Measurements from ENCODE around the gene YIF1B. TPM values are rescaled to one million over a fixed set of nuclear protein-coding genes. Genes with fewer than 3 reads are reported as not detected.

Gene YIF1B
- total and polyA plus RNA-seq, 9 of the 15 experiments (the other 6 are each of a cell fraction or from before 2014, with no cell fraction given), result 8.5 to 586 (median 323) TPM

DNA sequence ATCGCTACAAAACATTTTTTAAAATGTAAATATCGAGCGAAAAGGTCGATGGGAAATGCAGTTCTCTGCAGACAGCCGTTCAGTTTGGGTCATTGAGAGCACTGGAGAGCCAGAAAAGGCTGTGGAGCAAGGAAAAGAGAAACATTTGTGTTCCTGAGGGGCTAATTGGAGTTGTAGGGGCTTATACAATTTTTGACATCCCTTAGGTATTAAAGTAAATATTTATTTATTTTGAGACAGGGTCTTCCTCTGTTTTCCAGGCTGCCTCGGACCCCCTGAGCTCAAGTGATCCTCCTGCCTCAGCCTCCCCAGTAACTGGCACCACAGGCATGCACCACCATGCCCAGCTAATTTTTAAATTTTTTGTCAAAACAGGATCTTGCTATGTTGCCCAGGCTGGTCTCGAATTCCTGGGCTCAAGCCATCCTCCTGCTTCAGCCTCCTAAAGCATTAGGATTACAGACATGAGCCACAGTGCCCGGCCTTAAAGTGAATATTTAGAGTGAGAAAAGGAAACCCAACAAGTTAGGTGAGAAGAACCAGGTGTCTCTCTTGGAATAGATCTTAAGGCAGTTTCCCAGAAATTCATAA is 825 bp upstream of the YIF1B start (continued):
- TF ChIP-seq, protein P1, sequence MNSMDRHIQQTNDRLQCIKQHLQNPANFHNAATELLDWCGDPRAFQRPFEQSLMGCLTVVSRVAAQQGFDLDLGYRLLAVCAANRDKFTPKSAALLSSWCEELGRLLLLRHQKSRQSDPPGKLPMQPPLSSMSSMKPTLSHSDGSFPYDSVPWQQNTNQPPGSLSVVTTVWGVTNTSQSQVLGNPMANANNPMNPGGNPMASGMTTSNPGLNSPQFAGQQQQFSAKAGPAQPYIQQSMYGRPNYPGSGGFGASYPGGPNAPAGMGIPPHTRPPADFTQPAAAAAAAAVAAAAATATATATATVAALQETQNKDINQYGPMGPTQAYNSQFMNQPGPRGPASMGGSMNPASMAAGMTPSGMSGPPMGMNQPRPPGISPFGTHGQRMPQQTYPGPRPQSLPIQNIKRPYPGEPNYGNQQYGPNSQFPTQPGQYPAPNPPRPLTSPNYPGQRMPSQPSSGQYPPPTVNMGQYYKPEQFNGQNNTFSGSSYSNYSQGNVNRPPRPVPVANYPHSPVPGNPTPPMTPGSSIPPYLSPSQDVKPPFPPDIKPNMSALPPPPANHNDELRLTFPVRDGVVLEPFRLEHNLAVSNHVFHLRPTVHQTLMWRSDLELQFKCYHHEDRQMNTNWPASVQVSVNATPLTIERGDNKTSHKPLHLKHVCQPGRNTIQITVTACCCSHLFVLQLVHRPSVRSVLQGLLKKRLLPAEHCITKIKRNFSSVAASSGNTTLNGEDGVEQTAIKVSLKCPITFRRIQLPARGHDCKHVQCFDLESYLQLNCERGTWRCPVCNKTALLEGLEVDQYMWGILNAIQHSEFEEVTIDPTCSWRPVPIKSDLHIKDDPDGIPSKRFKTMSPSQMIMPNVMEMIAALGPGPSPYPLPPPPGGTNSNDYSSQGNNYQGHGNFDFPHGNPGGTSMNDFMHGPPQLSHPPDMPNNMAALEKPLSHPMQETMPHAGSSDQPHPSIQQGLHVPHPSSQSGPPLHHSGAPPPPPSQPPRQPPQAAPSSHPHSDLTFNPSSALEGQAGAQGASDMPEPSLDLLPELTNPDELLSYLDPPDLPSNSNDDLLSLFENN (IDR thresholded peaks at IDR 0.05; ENCODE audit: low read depth in 2 of 2, low read length in 2 of 2), result no peak
- TF ChIP-seq NFE2L1 (tag; IDR thresholded peaks at IDR 0.05; ENCODE audit: borderline replicate concordance, low read depth), result no peak
- TF ChIP-seq HNRNPUL1 (IDR thresholded peaks at IDR 0.05; ENCODE audit: low read length), result no peak
- no peak for TF ChIP-seq BCL6 (CRISPR knock-in tag; IDR thresholded peaks at IDR 0.05)
- TF ChIP-seq YBX1 (IDR thresholded peaks at IDR 0.05), result no peak
- TF ChIP-seq SRSF3 (IDR thresholded peaks at IDR 0.05; ENCODE audit: insufficient read depth, low read length), result no peak
- no peak for TF ChIP-seq L3MBTL2 (IDR thresholded peaks at IDR 0.05)
- TF ChIP-seq, protein P2, sequence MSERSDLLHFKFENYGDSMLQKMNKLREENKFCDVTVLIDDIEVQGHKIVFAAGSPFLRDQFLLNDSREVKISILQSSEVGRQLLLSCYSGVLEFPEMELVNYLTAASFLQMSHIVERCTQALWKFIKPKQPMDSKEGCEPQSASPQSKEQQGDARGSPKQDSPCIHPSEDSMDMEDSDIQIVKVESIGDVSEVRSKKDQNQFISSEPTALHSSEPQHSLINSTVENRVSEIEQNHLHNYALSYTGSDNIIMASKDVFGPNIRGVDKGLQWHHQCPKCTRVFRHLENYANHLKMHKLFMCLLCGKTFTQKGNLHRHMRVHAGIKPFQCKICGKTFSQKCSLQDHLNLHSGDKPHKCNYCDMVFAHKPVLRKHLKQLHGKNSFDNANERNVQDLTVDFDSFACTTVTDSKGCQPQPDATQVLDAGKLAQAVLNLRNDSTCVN (CRISPR knock-in tag; IDR thresholded peaks at IDR 0.05), result no peak
- TF ChIP-seq ADNP (tag; IDR thresholded peaks at IDR 0.05), result peak; percentile 44; the same call in 1 of the 2 replicates
- TF ChIP-seq, protein P3, sequence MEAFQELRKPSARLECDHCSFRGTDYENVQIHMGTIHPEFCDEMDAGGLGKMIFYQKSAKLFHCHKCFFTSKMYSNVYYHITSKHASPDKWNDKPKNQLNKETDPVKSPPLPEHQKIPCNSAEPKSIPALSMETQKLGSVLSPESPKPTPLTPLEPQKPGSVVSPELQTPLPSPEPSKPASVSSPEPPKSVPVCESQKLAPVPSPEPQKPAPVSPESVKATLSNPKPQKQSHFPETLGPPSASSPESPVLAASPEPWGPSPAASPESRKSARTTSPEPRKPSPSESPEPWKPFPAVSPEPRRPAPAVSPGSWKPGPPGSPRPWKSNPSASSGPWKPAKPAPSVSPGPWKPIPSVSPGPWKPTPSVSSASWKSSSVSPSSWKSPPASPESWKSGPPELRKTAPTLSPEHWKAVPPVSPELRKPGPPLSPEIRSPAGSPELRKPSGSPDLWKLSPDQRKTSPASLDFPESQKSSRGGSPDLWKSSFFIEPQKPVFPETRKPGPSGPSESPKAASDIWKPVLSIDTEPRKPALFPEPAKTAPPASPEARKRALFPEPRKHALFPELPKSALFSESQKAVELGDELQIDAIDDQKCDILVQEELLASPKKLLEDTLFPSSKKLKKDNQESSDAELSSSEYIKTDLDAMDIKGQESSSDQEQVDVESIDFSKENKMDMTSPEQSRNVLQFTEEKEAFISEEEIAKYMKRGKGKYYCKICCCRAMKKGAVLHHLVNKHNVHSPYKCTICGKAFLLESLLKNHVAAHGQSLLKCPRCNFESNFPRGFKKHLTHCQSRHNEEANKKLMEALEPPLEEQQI (IDR thresholded peaks at IDR 0.05), result no peak
- peak; percentile 90 for TF ChIP-seq SMARCB1 (IDR thresholded peaks at IDR 0.05; ENCODE audit: insufficient read length, low read depth)
- TF ChIP-seq, protein P4, sequence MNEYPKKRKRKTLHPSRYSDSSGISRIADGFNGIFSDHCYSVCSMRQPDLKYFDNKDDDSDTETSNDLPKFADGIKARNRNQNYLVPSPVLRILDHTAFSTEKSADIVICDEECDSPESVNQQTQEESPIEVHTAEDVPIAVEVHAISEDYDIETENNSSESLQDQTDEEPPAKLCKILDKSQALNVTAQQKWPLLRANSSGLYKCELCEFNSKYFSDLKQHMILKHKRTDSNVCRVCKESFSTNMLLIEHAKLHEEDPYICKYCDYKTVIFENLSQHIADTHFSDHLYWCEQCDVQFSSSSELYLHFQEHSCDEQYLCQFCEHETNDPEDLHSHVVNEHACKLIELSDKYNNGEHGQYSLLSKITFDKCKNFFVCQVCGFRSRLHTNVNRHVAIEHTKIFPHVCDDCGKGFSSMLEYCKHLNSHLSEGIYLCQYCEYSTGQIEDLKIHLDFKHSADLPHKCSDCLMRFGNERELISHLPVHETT (CRISPR knock-in tag; conservative IDR thresholded peaks at IDR 0.05 in 1 of 2, IDR thresholded peaks at IDR 0.05 in 1 of 2), result no peak
- TF ChIP-seq, protein P5, sequence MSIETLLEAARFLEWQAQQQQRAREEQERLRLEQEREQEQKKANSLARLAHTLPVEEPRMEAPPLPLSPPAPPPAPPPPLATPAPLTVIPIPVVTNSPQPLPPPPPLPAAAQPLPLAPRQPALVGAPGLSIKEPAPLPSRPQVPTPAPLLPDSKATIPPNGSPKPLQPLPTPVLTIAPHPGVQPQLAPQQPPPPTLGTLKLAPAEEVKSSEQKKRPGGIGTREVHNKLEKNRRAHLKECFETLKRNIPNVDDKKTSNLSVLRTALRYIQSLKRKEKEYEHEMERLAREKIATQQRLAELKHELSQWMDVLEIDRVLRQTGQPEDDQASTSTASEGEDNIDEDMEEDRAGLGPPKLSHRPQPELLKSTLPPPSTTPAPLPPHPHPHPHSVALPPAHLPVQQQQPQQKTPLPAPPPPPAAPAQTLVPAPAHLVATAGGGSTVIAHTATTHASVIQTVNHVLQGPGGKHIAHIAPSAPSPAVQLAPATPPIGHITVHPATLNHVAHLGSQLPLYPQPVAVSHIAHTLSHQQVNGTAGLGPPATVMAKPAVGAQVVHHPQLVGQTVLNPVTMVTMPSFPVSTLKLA (conservative IDR thresholded peaks at IDR 0.05), result no peak
- peak; percentile 71 for TF ChIP-seq RBM25 (IDR thresholded peaks at IDR 0.05; ENCODE audit: low read depth, low read length, severe bottlenecking)
- no peak for TF ChIP-seq PPARD (CRISPR knock-in tag; IDR thresholded peaks at IDR 0.05)
- no peak for TF ChIP-seq RAD21 (CRISPR knock-in tag; conservative IDR thresholded peaks at IDR 0.05 in 1 of 2, IDR thresholded peaks at IDR 0.05 in 1 of 2)
- no peak for TF ChIP-seq ZFP1 (CRISPR knock-in tag; IDR thresholded peaks at IDR 0.05)

Data from K562 (cell line).